GM18498 (cell line): ENCODE data around the gene DOCK4.
A peak's percentile ranks its signal among the peaks of the same experiment; 100 is the strongest.

Experiments used
- ATAC-seq: cut with Tn5 transposase; IDR thresholded peaks from one replicate; pipeline ENCODE4 v1.9.1; 2021; ENCODE audit warnings: mild to moderate bottlenecking, moderate library complexity; ENCODE audit not compliant: unreplicated experiment

DOCK4 gene

DNA sequence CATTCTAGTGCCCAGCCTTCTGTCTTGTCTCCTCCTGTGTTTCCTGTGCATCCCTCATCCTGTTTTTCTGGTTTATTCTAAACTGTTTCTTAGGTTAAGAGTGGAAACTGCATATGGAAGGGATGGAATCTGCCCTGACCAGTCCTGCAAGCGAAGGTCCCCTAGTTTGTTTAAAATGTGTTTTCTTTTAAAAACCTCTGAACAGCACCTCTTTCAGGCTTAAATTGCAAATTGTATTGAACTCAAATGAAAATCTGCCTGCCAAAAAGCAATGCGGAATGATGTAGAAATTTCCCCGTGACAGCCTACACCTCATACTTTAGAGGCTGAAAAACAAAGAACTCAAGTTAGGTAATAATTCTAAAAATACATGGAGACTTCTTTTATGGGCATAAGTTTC is 421.1 kb downstream of the DOCK4 start:
- ATAC-seq: no peak

DNA sequence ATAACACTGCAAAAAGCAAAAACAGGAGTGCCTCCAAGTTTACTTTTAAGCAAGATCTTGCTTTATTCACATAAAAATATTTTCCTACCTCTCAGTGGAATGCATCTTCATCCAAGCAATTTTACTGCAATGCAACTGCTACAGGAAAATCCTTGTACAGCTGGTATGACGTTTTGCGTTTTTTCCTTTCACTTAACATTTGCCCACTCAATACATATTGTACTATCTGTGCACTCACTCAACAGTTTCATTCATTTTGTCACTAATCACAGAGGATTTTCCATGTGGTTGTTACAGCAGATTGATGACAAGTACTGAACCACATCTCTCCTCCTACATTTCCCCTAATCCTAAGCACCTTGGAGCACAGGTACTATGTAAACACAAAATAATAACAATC is 421.9 kb downstream of the DOCK4 start:
- no peak for ATAC-seq

DNA sequence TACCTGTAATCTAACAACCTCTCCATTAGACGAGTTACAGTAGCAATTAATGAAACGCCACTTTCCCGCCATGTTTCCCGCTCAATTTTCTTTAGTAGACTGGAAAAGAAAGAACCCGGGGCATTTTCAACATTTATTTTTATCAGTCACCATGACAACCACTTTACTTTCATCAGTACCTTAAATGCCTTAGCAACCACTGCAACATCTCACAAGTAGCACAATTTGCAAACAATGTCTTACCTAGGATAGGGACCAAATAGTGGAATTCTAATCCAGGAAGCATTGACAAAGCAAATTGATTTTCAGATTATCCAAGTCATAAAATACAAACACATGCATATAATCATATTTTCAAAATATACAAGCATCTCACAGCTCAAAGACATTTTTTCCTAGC is 422.3 kb downstream of the DOCK4 start:
- no peak for ATAC-seq

DNA sequence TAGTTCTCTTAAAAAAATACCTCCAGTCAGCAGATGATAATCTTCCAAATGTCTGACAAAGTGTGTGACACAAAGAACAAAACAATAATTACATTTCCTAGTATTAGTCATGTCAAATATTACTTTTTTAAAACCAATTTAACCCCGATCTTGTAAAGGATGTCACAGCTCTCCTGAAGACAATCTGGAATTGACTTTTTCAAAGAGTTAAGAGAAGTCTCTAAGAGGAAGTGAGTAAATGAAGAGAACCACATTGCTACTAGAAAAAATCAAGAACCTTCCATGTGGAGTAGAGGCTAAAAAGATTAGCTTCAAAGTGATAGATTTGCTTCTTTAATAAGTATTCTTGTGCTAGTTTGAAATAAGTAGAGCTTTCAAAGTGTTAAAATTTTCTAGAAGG is 425.7 kb downstream of the DOCK4 start:
- ATAC-seq: no peak

DNA sequence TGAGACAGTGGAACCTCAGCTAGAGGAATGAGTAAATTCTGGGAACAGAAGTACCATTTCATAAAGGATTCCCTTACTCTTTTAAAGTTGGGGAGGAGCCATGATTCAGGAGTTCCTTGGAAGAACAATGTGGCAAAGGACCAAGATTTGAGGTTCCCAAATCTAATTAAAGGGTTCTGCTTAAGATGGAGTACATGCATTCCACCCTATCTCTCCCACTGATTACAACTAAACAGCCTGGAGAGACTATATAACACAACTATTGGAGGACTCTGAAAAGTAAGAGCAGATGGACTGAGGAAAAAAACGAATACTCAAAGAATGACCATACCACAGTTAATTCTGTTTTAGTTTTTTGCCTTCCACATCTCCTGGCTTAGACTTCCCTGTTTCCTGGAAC is 431.0 kb downstream of the DOCK4 start:
- no peak for ATAC-seq

DNA sequence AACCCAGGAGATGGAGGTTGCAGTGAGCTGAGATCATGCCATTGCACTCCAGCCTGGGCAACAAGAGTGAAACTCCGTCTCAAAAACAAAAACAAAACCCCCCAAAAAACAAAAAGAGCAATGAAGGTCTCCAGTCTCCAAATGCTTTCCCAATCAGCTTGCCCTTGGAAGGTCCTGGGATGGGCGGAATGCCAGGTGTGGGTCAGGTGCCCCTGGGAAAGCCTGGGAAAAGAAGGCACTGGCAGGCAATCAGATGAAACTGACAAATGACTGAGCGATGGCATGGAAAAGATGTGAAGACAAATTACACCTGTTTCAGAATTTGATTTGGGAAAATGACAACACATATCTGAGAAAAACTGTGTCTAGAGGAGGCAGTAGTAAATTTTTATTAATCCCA is 433.5 kb downstream of the DOCK4 start:
- no peak for ATAC-seq

DNA sequence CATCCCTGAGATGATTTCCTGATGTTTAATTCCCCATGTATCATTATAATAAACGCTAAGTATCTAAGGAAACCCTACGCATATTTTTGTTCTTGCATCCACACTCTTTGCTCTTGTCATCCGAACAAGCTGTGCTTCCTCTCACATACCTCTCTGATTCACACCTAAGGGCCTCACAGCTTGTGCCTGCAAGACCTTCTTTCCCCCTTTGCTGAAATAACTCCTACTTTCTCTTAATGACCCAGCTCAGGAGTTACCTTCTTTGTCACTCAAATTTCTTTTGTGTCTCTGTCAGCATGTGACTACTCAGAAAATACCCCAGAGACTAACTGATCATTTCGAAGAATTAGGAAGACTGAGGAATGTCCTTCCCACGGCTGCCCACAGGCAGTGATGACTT is 434.6 kb downstream of the DOCK4 start:
- ATAC-seq: no peak

DNA sequence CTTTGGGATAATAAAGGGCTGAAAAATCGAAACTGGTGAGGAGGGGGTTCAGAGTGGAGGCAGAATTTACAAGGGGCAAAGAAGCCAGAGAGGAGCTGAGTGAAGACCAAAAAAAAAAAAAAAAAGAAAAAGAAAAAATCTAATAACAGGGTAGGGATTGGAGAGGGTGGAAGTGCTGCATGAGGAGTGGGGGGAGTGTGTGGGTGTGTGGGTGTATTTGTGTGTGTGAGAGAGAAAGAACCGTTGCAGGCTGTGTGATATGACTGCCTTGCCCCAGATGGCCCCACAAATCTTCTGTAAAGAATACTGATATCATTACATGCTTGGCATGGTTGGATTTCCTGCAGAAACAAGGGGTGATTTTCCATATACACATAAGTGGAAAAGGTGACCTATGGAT is 436.1 kb downstream of the DOCK4 start:
- no peak for ATAC-seq

DNA sequence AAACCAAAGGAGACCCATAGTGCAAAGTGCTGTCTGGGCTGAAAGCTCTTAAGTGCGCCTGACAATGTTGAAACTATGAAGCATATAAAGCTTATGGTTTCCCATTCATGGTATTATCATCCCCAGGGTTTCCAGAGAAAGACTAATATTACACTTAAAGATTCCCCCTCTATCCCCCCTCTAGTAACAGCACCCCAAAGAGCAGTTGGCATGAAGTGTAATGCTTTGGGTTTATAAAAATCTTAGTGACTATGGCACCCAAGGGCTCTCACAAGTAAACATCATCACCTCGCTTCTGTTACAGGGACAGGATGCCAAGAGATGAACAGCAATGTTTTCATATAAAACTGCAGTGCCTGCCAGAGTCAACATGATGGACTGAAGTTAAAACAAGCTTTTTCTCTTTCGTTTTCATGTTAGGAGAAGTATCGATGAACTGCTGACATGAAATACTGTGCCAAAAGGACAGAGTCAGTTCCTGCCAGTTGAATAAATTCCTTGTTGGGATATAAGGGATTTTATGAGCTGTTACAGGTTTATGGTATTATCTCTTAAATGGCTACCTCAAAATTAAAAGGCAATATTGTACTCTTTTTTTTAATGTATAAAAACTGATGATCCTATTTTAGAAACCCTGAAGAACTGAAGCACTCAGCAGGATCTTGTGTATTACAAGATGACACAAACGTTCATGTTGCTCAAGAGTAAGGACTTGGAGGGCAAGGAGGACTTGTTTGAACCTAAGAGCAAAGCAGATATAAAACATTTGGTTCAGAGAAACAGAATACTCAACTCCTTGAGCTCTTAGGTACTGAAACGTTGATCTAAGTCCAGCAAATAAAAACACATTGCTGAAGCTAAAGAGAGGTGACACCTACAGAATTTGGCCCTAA is 440.2 kb downstream of the DOCK4 start:
- ATAC-seq: no peak

DNA sequence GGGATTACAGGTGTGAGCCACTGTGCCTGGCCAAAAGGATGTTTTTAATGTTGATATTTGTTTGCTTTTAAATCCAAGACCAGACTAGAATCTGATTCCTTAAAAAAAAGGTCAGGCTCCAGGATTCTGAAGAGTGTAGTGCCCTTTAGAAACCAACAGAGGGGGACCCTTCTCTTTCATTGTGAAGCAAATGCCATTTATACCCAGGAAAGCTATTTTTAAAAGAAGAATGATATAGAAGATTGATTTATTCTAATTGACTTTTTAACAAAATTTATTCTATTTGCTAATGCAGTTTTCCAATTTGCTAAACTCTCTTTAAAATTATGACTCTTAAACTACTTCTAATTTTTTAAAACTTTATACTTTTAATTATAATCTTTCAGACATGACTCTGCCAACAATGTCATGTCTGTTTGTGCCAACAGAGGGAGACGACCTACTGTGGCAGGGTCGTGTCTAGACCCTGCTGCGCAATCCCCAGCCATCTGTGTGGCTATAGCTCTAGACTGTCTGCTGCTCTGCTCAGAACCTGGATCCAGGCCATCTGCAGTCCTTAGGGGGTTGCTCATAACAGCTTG is 442.9 kb downstream of the DOCK4 start:
- no peak for ATAC-seq

DNA sequence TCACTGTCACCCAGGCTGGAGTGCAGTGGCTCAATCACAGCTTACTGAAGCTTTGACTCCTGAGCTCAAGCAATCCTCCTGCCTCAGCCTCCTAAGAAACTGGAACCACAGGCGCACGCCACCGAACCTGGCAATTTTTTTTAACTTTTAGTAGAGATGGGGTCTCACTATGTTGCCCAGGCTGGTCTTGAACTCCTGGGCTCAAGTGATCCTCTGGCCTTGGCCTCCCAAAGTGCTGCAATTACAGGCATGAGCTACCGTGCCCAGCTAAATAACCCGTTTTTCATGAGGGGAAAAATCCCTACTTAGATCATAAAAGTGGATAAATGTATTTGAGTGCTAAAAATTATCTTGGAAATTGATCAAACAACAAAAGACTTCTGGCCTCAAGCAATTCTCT is 443.4 kb downstream of the DOCK4 start:
- ATAC-seq: no peak

DNA sequence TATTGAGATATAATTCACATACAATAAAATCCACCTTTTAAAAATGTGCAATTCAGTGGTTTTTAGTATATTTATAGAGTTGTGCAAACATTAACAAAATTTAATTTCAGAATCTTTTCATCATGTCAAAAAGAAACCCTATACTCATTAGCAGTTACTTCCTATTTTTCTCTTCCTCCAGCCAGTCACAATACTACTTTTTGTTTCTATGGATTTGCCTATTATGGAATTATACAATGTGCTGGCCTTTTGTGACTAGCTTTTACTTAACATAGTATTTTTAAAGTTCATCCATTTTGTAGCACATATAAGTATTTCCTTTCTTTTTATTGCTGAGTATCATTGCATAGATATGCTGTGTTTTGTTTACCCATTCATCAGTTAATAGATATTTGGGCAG is 444.0 kb downstream of the DOCK4 start:
- ATAC-seq: no peak

DNA sequence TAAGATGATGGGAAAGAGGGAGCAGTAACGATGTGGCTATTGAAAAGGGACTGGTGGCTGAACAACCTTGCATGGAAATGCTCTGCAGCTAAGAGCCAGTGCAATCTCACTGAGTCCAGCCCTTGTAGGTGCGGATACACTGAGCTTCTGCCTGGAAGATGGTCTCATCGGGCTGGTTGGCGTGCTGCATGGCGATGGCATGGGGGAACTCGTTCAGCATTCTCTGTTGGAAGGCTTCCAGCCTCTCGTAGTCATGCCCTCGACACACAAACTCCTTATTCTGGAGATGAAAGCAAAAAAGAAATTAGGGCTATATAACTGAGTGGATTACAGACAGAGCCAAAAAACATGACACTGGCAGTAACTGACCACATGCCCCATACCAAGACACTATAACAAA is 446.2 kb downstream of the DOCK4 start:
- no peak for ATAC-seq

DNA sequence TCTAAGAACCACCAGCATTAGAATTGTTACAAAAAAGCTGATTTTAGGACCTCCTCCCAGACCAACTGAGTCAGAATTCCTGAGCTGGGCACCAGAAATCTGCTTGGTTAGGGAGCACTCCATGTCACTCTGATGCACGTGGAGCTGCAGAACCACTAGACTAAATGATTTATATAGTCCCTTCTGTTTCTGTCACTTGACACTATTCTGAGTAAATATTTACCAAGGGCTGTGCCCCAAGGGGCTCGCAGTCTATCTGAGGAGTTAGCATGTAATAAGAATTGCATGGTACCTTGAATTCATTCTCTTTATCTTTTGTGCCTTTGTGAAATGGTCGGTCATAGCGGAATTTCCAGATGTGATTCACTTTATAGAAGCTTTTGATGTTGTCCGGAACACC is 447.9 kb downstream of the DOCK4 start:
- no peak for ATAC-seq

DNA sequence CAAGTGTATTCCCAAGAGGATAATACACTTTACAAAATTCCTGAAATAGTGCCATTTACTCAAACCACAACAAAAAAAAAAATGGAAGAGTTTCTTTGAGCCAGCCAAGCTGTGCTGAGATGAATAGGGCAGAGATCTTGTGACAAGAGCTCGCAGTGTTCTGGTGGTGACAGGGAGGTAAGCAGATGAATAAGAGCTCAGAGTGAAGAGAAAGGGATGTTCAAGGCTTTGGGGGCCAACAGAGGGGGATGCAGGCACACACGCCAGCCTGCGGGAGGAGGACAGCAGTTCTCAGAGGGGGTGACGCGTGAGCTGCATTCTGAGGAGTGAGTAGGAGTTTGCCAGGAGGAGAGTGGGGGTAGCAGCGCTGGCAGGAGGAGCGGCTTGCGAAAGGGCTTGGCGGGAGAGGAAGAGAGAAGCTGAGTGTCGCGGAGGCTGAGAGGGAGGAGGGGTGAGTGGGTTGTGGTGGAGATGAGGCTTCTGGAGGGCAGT is 449.5 kb downstream of the DOCK4 start:
- no peak for ATAC-seq

DNA sequence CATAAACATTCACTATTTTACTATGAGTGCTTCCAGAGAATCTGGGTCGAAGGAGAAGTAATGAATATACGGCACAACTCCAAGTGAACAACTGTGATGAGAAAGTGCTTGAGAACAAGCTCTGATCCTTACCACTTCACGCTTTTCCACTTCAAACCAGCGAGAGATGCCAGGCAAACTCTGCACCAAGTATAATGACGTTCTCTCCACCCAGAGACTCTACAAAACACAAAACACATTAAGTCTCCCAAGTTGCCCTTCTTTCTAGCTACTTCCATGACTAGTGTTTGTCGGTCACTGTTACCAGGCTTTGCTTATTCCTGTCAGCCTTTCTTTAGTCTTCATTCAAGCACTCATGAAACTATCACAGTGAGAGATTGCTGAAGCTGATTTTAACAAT is 450.8 kb downstream of the DOCK4 start:
- no peak for ATAC-seq

DNA sequence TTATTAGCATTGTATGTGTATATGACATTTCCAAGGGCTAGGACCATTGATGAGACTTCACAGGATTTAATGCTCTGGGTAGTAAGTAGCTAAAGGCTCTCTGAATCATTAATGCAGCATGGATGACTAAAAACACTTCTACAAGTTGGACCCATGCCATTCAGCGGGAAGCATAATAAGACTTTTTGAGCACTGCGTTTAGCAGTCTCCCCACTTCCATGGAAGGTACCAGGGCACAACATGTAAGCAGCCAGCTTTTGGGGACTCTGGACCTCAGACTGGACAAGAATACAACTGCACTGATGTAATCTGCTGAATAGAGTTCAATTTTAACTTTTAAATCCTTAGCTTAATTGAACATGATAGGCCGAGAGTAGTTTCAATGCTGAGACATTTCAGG is 452.2 kb downstream of the DOCK4 start:
- ATAC-seq: no peak

DNA sequence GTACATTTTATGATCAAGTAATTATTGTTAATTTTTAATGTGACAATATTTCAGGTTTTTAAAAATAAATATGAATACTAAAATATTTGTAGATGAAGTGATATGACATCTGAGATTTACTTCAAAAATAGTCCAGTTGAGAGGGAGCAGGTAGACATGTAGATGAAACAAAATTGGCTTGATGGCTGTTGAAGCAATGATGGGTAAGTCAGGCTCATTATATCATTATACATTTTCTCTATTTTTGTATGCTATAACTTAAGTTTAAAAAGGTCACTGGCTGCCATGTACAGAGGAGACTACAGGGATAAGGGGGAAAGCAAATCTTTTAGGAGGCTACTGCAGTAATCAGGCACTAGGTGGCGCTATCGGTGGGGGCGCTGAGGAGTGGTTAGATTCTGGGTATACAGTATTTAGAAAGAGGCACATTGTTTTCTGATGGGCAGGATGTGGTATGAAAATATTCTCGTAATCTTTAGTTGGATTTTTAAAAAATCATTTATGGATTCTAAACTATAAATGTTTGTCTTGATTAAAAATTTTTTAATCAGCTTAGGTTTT is 454.1 kb downstream of the DOCK4 start:
- peak; percentile 92 for ATAC-seq

DNA sequence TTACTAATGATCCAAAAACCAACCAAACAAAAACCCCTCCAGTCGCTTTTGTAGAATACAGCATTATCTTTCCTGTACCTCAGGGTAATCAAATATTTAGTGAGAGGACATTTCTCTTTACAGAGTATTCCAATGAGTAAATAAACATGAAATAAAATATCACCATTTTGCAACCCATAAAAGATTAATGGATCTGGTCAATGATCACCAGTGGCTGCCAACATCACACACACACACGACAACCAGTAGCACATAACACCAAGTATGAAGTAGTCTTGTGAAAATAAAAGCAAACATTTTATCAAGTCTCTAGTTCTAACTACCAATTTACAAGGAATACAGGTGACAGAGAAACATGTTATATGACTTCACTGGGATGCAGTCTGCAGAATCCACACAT is 455.3 kb downstream of the DOCK4 start:
- ATAC-seq: no peak

DNA sequence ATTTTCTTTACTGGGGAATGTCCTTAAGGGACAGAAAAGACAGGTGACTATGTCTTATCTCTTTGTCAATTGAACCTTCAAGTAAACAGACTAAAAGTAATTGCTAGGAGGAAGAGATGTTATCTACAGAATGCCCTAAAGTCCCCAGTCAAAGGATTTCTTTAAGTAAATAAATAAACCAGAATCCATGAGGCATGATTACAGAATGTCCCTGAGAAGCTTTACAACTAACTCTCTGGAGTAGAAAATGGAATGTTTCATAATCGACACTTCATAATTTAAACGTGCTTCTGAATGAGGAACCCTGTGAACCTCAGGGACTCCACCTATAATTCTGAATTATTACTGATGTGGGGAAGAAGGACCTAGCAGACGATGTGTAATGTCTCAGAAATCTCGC is 456.0 kb downstream of the DOCK4 start:
- ATAC-seq: no peak

DNA sequence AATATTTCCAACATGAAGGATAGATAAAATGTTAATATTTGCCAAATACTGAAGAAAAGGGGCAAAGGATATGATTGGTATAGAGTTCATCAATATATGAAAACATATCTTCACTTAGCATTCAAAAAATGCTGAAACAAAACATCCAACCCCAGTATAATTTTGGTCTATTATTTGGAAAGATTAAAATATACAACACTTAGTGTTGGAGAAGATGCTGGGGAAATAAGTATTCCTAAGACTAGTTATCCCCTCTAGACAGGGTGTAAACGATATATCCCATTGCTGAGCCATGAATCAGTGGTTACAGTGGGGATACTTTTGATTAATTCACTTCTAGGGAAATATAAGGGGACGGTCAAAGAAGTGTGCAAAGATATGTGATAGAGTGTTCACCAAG is 456.6 kb downstream of the DOCK4 start:
- ATAC-seq: no peak

DNA sequence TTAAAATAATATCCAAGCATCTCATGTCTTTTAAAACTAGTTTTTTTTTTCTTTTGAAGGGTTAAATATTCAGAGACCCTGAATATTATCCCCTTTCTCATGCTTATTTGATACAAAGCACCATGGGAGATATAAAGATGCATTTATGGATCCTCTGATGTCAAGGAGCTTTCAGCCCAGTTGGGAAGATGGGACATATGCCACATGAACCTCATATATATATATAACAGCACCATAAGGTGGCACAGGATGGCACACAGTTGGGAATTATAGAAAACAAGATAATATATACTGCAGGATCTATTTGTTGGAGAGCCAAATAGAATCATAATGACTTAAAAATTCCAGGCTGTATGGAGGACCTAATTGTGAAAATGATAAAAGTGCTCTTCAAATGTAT is 458.5 kb downstream of the DOCK4 start:
- no peak for ATAC-seq
